ENCODE results near the gene NSMF.

GRCh38 chr9:137435980-137436760 is 23.0 kb downstream of the NSMF start:
- TF ChIP-seq ETS1 (IDR thresholded peaks at IDR 0.05) (no peak), CTCF (conservative IDR thresholded peaks at IDR 0.05; ENCODE audit: low read depth in 2 of 2) (no peak), POLR2AphosphoS5 (IDR thresholded peaks at IDR 0.05; ENCODE audit: low read depth) (no peak), ZNF331 (CRISPR knock-in tag; IDR thresholded peaks at IDR 0.05; ENCODE audit: low read depth) (no peak), REST (IDR thresholded peaks at IDR 0.05; ENCODE audit: unreplicated experiment) (no peak), EZH2 (IDR thresholded peaks at IDR 0.05; ENCODE audit: low read depth, unreplicated experiment) (no peak), EZH2phosphoT487 (IDR thresholded peaks at IDR 0.05; ENCODE audit: unreplicated experiment) (no peak), ZNF462 (CRISPR knock-in tag; IDR thresholded peaks at IDR 0.05) (no peak), CREB1 (CRISPR knock-in tag; IDR thresholded peaks at IDR 0.05; ENCODE audit: low read depth) (no peak)
